ENCODE data around the gene TMOD1.

TMOD1 gene

DNA sequence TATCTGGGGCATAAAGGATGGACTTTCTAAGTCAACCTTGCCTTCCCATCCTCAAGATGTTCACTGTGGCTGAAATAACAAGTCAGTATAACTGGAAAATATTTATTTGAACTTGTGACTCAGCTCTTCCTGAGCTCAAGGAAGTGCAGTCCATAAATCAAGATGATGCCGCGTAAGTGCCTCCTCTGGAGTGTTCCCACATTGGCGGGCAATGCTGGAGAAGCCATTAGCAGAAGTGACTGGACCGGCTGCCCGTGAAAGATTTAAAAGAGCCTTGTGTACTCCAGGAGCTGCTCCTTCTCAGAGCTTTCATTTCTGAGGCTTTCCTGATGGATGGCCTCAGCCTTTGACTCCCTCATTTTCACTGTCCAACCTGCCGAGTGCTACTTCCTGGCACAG, 17.4 kb downstream of the TMOD1 start:
- DNase-seq: no peak

- DNase-seq: no peak
Observed at GRCh38 chr9:97519441-97519970, 18.0 kb downstream of the TMOD1 start.

GRCh38 chr9:97521576-97522333, 20.3 kb downstream of the TMOD1 start:
- no peak for DNase-seq

GRCh38 chr9:97524424-97524823, 23.0 kb downstream of the TMOD1 start:
- no peak for DNase-seq

DNA sequence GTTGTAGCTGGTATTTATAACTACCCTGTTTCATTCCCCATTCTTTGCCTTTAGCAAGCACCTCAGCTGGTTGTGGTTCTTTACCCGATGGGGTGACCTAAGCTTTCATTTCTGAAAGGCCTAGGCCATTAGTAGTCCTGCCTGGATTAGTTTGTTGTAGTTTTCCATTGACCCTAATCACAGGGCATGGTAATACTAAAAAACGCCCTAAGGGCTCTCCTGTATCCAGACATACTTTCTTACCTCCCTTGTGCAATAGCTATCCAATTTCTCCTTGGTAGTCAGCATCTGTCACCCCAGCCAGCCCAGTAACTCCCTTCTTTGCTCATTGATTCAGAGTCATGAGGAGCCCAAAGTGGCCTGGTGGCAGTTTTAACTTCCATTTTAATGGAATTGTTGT, 24.0 kb downstream of the TMOD1 start:
- no peak for DNase-seq

- no peak for DNase-seq
Observed at GRCh38 chr9:97526895-97527575, 25.6 kb downstream of the TMOD1 start.

- DNase-seq: no peak
Observed at GRCh38 chr9:97527626-97528528, 26.4 kb downstream of the TMOD1 start.

DNA sequence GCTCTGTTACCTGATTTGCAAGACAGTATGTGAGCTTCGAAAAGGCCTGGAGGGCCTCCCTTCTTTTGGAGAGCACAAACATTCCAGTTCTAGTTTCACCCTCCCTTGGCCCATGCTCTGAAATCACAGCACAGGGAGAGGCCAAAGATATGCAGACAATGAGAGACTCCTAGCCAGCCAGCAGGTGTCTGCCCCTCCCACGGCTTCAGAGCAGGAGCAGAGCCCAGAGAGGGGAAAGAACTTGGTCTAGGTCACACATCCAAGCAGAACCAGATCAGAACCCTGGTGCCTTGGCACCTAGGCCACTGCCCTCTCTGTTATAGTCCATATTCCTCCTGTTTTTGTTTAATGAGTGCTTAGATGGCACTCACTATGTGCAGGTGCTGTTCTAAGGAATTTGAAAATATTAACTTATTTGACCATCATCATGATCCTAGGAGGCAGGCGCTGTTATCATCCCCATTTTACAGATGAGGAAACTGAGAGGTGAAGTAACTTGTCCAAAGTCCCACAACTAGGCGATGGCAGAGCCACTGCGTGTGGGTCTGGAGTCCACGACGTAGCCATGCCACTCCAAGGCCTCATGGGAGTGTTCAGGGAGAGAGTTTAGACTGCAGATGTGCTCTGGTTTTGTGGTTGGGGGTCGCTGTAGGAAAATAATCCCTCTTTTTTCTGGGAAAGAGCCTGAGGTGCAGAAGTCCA, 27.2 kb downstream of the TMOD1 start:
- DNase-seq: no peak

DNA sequence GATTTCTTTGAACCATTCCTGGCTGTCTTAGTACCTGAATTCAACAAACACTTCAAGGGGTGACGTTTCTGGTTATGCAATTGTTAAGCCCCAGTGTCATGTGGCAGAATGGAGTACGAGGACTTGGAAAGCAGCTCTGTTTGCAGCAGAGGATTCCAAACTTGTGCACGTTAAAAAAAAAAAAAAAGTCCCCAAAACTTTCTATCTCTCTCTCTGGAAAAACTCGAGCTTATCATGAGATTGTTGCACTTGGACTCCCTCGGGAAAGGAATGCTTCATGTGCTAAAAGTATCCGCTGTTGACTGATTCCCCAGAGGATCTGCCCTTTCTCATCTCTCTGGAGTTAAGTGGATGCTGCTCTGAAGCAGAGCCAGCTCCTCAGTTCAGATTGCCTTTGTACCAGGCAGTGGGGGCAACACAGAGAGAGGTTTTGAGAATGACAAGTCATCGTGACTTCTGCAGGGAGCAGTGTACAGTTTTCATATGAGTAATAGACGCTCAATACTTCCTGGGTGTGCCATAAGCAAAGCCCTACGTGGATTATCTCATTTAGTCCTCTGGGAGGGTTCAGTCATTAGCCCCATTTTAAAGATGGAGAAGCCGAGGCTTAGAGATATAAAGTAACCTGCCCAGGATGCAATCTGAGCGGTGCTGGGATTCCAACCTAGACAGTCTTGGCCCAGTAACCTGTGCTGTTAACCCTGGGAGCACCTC, 28.1 kb downstream of the TMOD1 start:
- DNase-seq: peak in 1 of 5 donors; percentile 87

- no peak for DNase-seq
Observed at GRCh38 chr9:97531888-97532376, 30.5 kb downstream of the TMOD1 start.

DNA sequence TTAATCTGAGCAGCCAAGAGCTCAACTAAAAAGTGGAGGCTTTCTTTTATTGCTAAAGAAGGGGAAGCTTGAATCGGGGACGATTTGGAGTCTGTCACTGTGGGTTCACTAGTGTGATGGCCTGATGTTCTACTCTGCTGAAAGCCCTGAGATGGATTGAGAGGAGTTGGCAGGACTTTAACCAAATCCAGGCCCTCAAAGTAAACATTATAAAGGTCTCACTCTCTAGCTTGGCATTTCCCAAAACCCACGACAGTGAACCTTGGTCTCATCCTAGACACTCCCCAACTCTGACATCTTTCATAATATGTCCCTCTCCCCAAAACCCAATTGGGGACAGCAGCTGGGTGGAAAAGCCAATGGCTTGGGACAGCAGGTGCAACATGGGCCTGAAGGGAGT, 32.7 kb downstream of the TMOD1 start:
- DNase-seq: no peak

GRCh38 chr9:97534961-97535594, 33.6 kb downstream of the TMOD1 start:
- DNase-seq: no peak

- DNase-seq: no peak
Observed at GRCh38 chr9:97535771-97536170, 34.3 kb downstream of the TMOD1 start.

DNA sequence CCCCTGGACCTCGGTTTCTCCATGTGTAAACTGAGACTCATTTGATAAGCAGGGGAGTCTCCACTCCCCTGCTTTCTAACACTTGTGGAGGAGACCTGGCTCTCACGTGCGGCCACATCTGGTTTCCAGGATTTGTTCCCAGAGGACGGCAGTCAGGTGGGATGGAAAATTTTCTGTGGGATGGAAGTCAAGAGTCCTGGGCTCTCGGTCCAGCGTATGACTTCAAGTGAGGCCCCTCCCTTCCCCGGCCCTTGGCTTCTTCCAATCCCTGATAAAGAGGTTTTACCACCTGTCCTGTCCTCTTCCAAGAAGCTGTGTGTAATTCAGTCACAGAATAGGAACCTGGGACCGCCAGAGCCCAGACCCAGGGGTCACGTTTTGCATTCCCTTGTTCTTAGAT, 35.0 kb downstream of the TMOD1 start:
- no peak for DNase-seq

- DNase-seq: peak in 1 of 5 donors; percentile 10
Observed at GRCh38 chr9:97543561-97543960, 42.1 kb downstream of the TMOD1 start.

DNA sequence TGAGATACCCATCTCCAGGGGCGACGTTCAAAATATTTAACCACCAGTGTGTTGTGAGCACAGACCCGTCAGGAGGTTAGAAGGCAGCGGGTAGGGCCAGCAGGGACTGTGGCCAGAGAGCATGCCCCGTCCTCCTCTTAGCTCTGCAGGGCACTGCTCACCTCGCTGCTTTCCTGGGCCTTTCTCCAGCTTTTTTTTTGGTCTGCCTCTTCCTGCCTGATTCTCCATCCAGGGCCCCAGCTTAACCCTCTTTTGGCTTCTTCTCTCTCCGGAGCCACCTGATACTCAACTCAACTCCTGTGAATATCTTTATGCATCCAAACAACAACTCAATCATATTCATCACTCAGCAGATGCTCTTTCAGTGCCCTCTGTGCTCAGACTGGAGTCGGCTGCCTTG, 44.0 kb downstream of the TMOD1 start:
- DNase-seq: no peak

- DNase-seq: no peak
Observed at GRCh38 chr9:97547098-97547829, 45.8 kb downstream of the TMOD1 start.

GRCh38 chr9:97548379-97548778, 46.9 kb downstream of the TMOD1 start:
- DNase-seq: no peak

GRCh38 chr9:97548819-97549540, 47.5 kb downstream of the TMOD1 start:
- no peak for DNase-seq

DNA sequence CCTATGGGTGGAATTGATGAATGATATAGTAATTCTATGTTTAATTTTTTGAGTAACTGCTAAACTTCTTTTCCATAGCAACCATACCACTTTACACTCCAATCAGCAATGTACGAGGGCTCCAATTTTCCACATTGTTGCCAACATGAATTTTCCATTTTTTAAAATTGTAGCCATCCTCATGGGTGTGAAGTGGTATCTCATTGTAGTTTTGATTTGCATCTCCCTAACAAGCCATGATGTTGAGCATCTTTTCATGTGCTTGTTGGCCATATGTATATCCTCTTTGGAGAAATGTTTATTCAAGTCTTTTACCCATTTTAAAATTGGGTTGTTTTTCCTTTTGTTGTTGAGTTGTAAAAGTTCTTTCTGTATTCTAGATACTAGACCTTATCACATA, 48.9 kb downstream of the TMOD1 start:
- DNase-seq: no peak

All from T-helper 1 cell (primary cell).